GM21619 (cell line): ENCODE measurements around the gene HS6ST2.

ENCODE experiments used
- ATAC-seq: cut with Tn5 transposase; IDR thresholded peaks from one replicate; pipeline ENCODE4 v1.9.1; 2021; ENCODE audit not compliant: unreplicated experiment

HS6ST2 gene

GRCh38 chrX:132689612-132690563, 268.5 kb downstream of the HS6ST2 start:
- ATAC-seq, result no peak

GRCh38 chrX:132685276-132685675, 273.2 kb downstream of the HS6ST2 start:
- no peak for ATAC-seq

- peak; percentile 54 for ATAC-seq
Observed at GRCh38 chrX:132677233-132677716, 281.2 kb downstream of the HS6ST2 start.

GRCh38 chrX:132676561-132677186, 281.8 kb downstream of the HS6ST2 start:
- ATAC-seq, result no peak

GRCh38 chrX:132676102-132676501, 282.3 kb downstream of the HS6ST2 start:
- ATAC-seq, result no peak

- ATAC-seq, result no peak
Observed at GRCh38 chrX:132673331-132673730, 285.1 kb downstream of the HS6ST2 start.

GRCh38 chrX:132671229-132671641, 287.2 kb downstream of the HS6ST2 start:
- no peak for ATAC-seq

- ATAC-seq, result no peak
Observed at GRCh38 chrX:132669142-132669541, 289.3 kb downstream of the HS6ST2 start.

- no peak for ATAC-seq
Observed at GRCh38 chrX:132668178-132668577, 290.3 kb downstream of the HS6ST2 start.

- ATAC-seq, result no peak
Observed at GRCh38 chrX:132665676-132666075, 292.8 kb downstream of the HS6ST2 start.

GRCh38 chrX:132664273-132664672, 294.2 kb downstream of the HS6ST2 start:
- ATAC-seq, result no peak

- no peak for ATAC-seq
Observed at GRCh38 chrX:132662844-132663243, 295.6 kb downstream of the HS6ST2 start.

- ATAC-seq, result no peak
Observed at GRCh38 chrX:132657876-132658275, 300.6 kb downstream of the HS6ST2 start.

GRCh38 chrX:132652871-132653270, 305.6 kb downstream of the HS6ST2 start:
- ATAC-seq, result no peak

- no peak for ATAC-seq
Observed at GRCh38 chrX:132651421-132652086, 306.9 kb downstream of the HS6ST2 start.

GRCh38 chrX:132648895-132649294, 309.5 kb downstream of the HS6ST2 start:
- no peak for ATAC-seq

GRCh38 chrX:132639446-132639845, 319.0 kb downstream of the HS6ST2 start:
- no peak for ATAC-seq

- ATAC-seq, result no peak
Observed at GRCh38 chrX:132638313-132638712, 320.1 kb downstream of the HS6ST2 start.

- no peak for ATAC-seq
Observed at GRCh38 chrX:132636080-132636479, 322.3 kb downstream of the HS6ST2 start.

GRCh38 chrX:132634521-132634920, 323.9 kb downstream of the HS6ST2 start:
- no peak for ATAC-seq

GRCh38 chrX:132631579-132632232, 326.7 kb downstream of the HS6ST2 start:
- ATAC-seq, result no peak
